GM12878 (cell line): ENCODE measurements around the gene PRR35. TPM values are rescaled to one million over a fixed set of nuclear protein-coding genes. Genes with fewer than 3 reads are reported as not detected.

Source experiments
- ATAC-seq: fragments of 200-7000 bp; cut with Tn5 transposase; 3 replicates; pipeline ENCODE4 v1.9.1; 2020; ENCODE audit warnings: mild to moderate bottlenecking, moderate library complexity
- BruUV-seq: library from RNA; stranded (reverse); fragments of 400-500 nt; replicated peaks from 2 replicates; lab custom pipeline; 2021; lab: Mats Ljungman, UMichigan
- CTCF ChIA-PET: fragments of 300-600 bp; sonication (Branson Sonifier 250); formaldehyde crosslinking; extraction: SDS; loops from one replicate; lab custom pipeline; 2021; ENCODE audit warnings: inconsistent platforms; lab: Yijun Ruan, JAX
- POLR2A ChIA-PET: fragments of 350-600 bp; formaldehyde crosslinking; extraction: SDS; loops from one replicate; lab custom pipeline; 2021; ENCODE audit warnings: inconsistent platforms; lab: Charles Lee
- RAD21 ChIA-PET: fragments of 300-600 bp; sonication (Branson Sonifier 250); formaldehyde crosslinking; loops from one replicate; lab custom pipeline; 2023; ENCODE audit warnings: antibody characterized with exemption; ENCODE audit not compliant: unreplicated experiment; lab: Charles Lee
- SMC1A ChIA-PET: fragments of 300-600 bp; sonication (Branson Sonifier 250); formaldehyde crosslinking; loops from one replicate; lab custom pipeline; 2023; ENCODE audit not compliant: unreplicated experiment, uncharacterized antibody; lab: Charles Lee
- DNase-seq: peaks from one replicate; pipeline ENCODE4 v3.0.0-alpha.2; 2011; ENCODE audit warnings: low read depth, low spot score
- FAIRE-seq: peaks from 3 replicates; lab custom pipeline; 2011; peaks lifted over from hg19 to GRCh38; lab: Jason Lieb, UNC
- H2AFZ ChIP-seq: 2 replicates; pipeline ENCODE4 v1.6.0; 2011; ENCODE audit warnings: low read depth, low read length, control low read depth; ENCODE audit not compliant: control insufficient read depth
- H3K27ac ChIP-seq: 2 replicates; pipeline ENCODE4 v1.5.1; 2011; ENCODE audit warnings: control low read depth; ENCODE audit not compliant: control insufficient read depth, insufficient read depth
- H3K27me3 ChIP-seq, 2 experiments: replicated peaks in 1 of 2; 2 replicates each; pipeline versions ENCODE4 v1.6.0 to v1.6.1; 2011; ENCODE audit warnings: low read length in 1 of 2; ENCODE audit not compliant: control insufficient read depth in 2 of 2, insufficient read depth in 2 of 2
- H3K36me3 ChIP-seq, 2 experiments: 2 replicates each; pipeline ENCODE4 v1.5.1; 2011; ENCODE audit warnings: low read length in 1 of 2; ENCODE audit not compliant: control insufficient read depth in 2 of 2, insufficient read depth in 2 of 2
- H3K4me1 ChIP-seq: 2 replicates; pipeline ENCODE4 v1.6.1; 2011; ENCODE audit warnings: mild to moderate bottlenecking, low read length, moderate library complexity, mixed read lengths; ENCODE audit not compliant: control insufficient read depth, insufficient read depth
- H3K4me2 ChIP-seq: 2 replicates; pipeline ENCODE4 v1.6.0; 2011; ENCODE audit warnings: control low read depth; ENCODE audit not compliant: control insufficient read depth, insufficient read depth
- H3K4me3 ChIP-seq: fragments of 200-600 bp; sonication (generic); 2 replicates; pipeline ENCODE4 v1.5.1; 2016
- H3K79me2 ChIP-seq: 2 replicates; pipeline ENCODE4 v1.6.0; 2011; ENCODE audit warnings: low read length; ENCODE audit not compliant: control insufficient read depth, insufficient read depth
- H3K9ac ChIP-seq: 2 replicates; pipeline ENCODE4 v1.8.0; 2011; ENCODE audit warnings: low read length, control low read depth, mixed read lengths; ENCODE audit not compliant: control insufficient read depth, insufficient read depth
- H3K9me3 ChIP-seq: replicated peaks from 3 replicates; pipeline ENCODE4 v1.5.1; 2011; ENCODE audit warnings: mild to moderate bottlenecking, low read length; ENCODE audit not compliant: control insufficient read depth, insufficient read depth
- H4K20me1 ChIP-seq: 2 replicates; pipeline ENCODE4 v1.6.0; 2011; ENCODE audit not compliant: control insufficient read depth, insufficient read depth
- CBFB ChIP-seq: IDR thresholded peaks from 2 replicates; pipeline ENCODE4 v1.6.1; 2016; ENCODE audit warnings: antibody characterized with exemption, low read depth
- CTCF ChIP-seq, 3 experiments: IDR thresholded peaks in 2 of 3; conservative IDR thresholded peaks in 1 of 3; 2 replicates each; pipeline ENCODE4 v1.5.1; 2011; ENCODE audit warnings: low read depth in 3 of 3, low read length in 3 of 3, mild to moderate bottlenecking in 3 of 3, control low read depth in 2 of 3, moderate library complexity in 2 of 3, inconsistent platforms in 1 of 3, mixed read lengths in 1 of 3; ENCODE audit not compliant: control insufficient read depth in 2 of 3, insufficient read depth in 1 of 3; ENCODE audit errors: extremely low read depth in 1 of 3
- EZH2 ChIP-seq: IDR thresholded peaks from 2 replicates; pipeline ENCODE4 v1.6.1; 2012; ENCODE audit warnings: low read depth, mild to moderate bottlenecking, control low read depth, inconsistent platforms, low read length, borderline replicate concordance; ENCODE audit not compliant: control insufficient read depth
- RAD21 ChIP-seq: IDR thresholded peaks from 2 replicates; pipeline ENCODE4 v1.6.1; 2011; ENCODE audit warnings: mild to moderate bottlenecking, low read depth, low read length, moderate library complexity; ENCODE audit not compliant: insufficient read depth
- SMC3 ChIP-seq: IDR thresholded peaks from 2 replicates; pipeline ENCODE4 v1.6.1; 2011; ENCODE audit warnings: low read length, improper control_type of control experiment, borderline replicate concordance
- YY1 ChIP-seq: IDR thresholded peaks from 2 replicates; pipeline ENCODE4 v1.6.1; 2011; ENCODE audit warnings: low read depth, mild to moderate bottlenecking, low read length
- WGBS: methylation state at CpG from one replicate; pipeline ENCODE4 v1.1.6; 2016; ENCODE audit warnings: low lambda C conversion rate; ENCODE audit not compliant: insufficient replicate concordance, insufficient coverage; ENCODE audit errors: missing lambda C conversion rate; 5-methylcytosine and 5-hydroxymethylcytosine counted together
- in situ Hi-C: fragments of 300-500 bp; cut with MboI; formaldehyde crosslinking; loops from 9 replicates; pipeline ENCODE4 v1.14.3; 2018; ENCODE audit warnings: mixed read lengths
- intact Hi-C: fragments of 100-400 bp; cut with micrococcal nuclease; formaldehyde crosslinking; loops from one replicate; pipeline ENCODE4 v1.14.2; 2022; ENCODE audit not compliant: unreplicated experiment
- polyA plus RNA-seq, 11 experiments: library from polyadenylated mRNA; depleted of rRNA in 4 of 11; unstranded in 6 of 11; stranded (reverse) in 5 of 11; fragments of >200 nt; fragmentation: Nextera tagmentation in 4 of 11; fragmentation: Illumina TruSeq in 1 of 11; extraction: Ambion mirVana in 4 of 11; extraction: Trizol in 1 of 11; gene quantifications; 1 replicate in 1 of 11; 2 replicates in 10 of 11; pipeline versions ENCODE4 v1.2.1 to v1.2.3, GENCODE V29; 2011 to 2016; ENCODE audit warnings: inconsistent platforms in 2 of 11, missing spikeins in 2 of 11, low read depth in 1 of 11
- total RNA-seq, 4 experiments: library from RNA; depleted of rRNA in 3 of 4; stranded (reverse); fragments of >200 nt in 3 of 4; fragmentation: Illumina TruSeq in 1 of 4; extraction: Trizol in 1 of 4; gene quantifications; 2 replicates each; pipeline versions ENCODE4 v1.2.1 to v1.2.3, GENCODE V29; 2013 to 2021

PRR35 gene
- total and polyA plus RNA-seq, 10 of the 15 experiments (the other 5 are each of a cell fraction or from before 2014, with no cell fraction given), result not detected

GRCh38 chr16:610513-611381 lies 50.6 kb downstream of the PRR35 start:
- no peak for FAIRE-seq
- Histone ChIP-seq H2AFZ (no peak overlapping the region), H4K20me1 (no peaks in the 10 kb centered on the region), H3K27ac (no peak overlapping the region), H3K4me1 (no peaks in the 10 kb centered on the region), H3K27me3 (no peaks in the 10 kb centered on the region), H3K79me2 (no peaks in the 10 kb centered on the region)
- intact Hi-C loops, result no loop called here
- CTCF ChIA-PET, result interaction anchor here (1.1 to 2.0 kb wide), 4 partner anchors 10 to 40 kb away, joined by 3 to 4 read pairs (median 4); no protein-coding TSS in a partner anchor
- peak; percentile 66; the same call in 1 of the 2 replicates for TF ChIP-seq YY1
- TF ChIP-seq CTCF (IDR thresholded peaks at IDR 0.05 in 2 of 3, conservative IDR thresholded peaks at IDR 0.05 in 1 of 3; ENCODE audit: control insufficient read depth in 2 of 3, extremely low read depth in 1 of 3, insufficient read depth in 1 of 3, low read depth in 3 of 3, low read length in 3 of 3), result peak; percentile 42 to 55 (median 43); a peak in 3 of 6 replicates
- no peak for TF ChIP-seq EZH2
- peak; percentile 32; the same call in 1 of the 2 replicates for TF ChIP-seq SMC3
- no peak for TF ChIP-seq CBFB
- TF ChIP-seq RAD21, result peak; percentile 47
- TF ChIP-seq, all 136 proteins: peak for 4
- SMC1A ChIA-PET, result no interaction called here
- WGBS, result 58% methylated on average over 28 of the region's 28 CpGs
- no peak overlapping the region for H3K4me2 ChIP-seq
- H3K36me3 ChIP-seq, result no peaks in the 10 kb centered on the region
- ATAC-seq, result peak; percentile 61
- RAD21 ChIA-PET, result no interaction called here
- POLR2A ChIA-PET, result interaction anchor here (1.0 kb wide), 1 partner anchor 26 kb away, joined by 4 read pairs; the partner anchor contains the start of gene METTL26
- peaks cover 3% of the 10 kb centered on the region; the same call in 1 of the 3 replicates for H3K9me3 ChIP-seq
- H3K4me3 ChIP-seq, result no peak overlapping the region
- in situ Hi-C loops, result no loop called here
- no peak for DNase-seq
- H3K9ac ChIP-seq, result no peak overlapping the region
- no TSS peak for BruUV-seq
